ENCODE results near the gene NEK10. TPM values are rescaled to one million over a fixed set of nuclear protein-coding genes. Genes with fewer than 3 reads are reported as not detected.

Gene NEK10
- polyA plus RNA-seq, 2 of the 4 experiments (the other 2 are of a cell fraction): 1.7 to 2.9 TPM

- FAIRE-seq (no peak), ATAC-seq (no peak), DNase-seq (ENCODE audit: low read depth in 1 of 2, low spot score in 1 of 2) (no peak)
- peak overlapping the region; percentile 38 for H3K4me2 ChIP-seq
- WGBS (ENCODE audit: missing lambda C conversion rate): 78% methylated on average over 1 of the region's 1 CpG
- H3K4me1 ChIP-seq: peaks cover 30% of the 10 kb centered on the region
- no peaks in the 10 kb centered on the region for H3K9me3 ChIP-seq
- ChIA-PET POLR2A (no interaction called here), CTCF (interaction anchor here (1.0 to 3.4 kb wide), 3 partner anchors 14 to 83 kb away, joined by 3 to 15 read pairs (median 3); no protein-coding TSS in a partner anchor)
- no peak overlapping the region; a peak in 2 of 6 replicates for H3K27ac ChIP-seq
- no peak for TF ChIP-seq NPAS2 (CRISPR knock-in tag; IDR thresholded peaks at IDR 0.05; ENCODE audit: borderline replicate concordance)
- no peak for TF ChIP-seq HMGXB4 (CRISPR knock-in tag; IDR thresholded peaks at IDR 0.05; ENCODE audit: borderline replicate concordance)
- no peak for TF ChIP-seq NFE2L2 (conservative IDR thresholded peaks at IDR 0.05; ENCODE audit: low read length)
- TF ChIP-seq MAFK (IDR thresholded peaks at IDR 0.05; ENCODE audit: partially characterized antibody): no peak
- TF ChIP-seq POLR2AphosphoS2 (conservative IDR thresholded peaks at IDR 0.05; ENCODE audit: low read length): no peak
- TF ChIP-seq POLR2A (IDR thresholded peaks at IDR 0.05; ENCODE audit: low read length): no peak
- no peak for TF ChIP-seq E2F6 (IDR thresholded peaks at IDR 0.05; ENCODE audit: borderline replicate concordance, low read depth)
- no peak for TF ChIP-seq EP300 (IDR thresholded peaks at IDR 0.05)
- H3K4me3 ChIP-seq: no peak overlapping the region
Measured at GRCh38 chr3:27326202-27326601, 43.0 kb downstream of the NEK10 start.

- POLR2A ChIA-PET: no interaction called here
- TF ChIP-seq CBX2 (IDR thresholded peaks at IDR 0.05; ENCODE audit: borderline replicate concordance, low read depth): no peak
- TF ChIP-seq HDAC2 (IDR thresholded peaks at IDR 0.05): no peak
- ATAC-seq: peak; percentile 54 to 77; a peak in 3 of 6 replicates
- FAIRE-seq: no peak
- Histone ChIP-seq H3K9me3 (no peaks in the 10 kb centered on the region), H3K4me2 (no peak overlapping the region), H3K4me3 (no peak overlapping the region), H3K27ac (peak overlapping the region in 1 of 2 experiments; percentile 47; a peak in 3 of 6 replicates), H3K4me1 (peaks cover 30% of the 10 kb centered on the region)
- DNase-seq (ENCODE audit: low read depth in 1 of 2, low spot score in 1 of 2): peak in 1 of 2 experiments; percentile 13
- WGBS (ENCODE audit: missing lambda C conversion rate): 100% methylated on average over 1 of the region's 1 CpG
- CTCF ChIA-PET: interaction anchor here (1.0 to 3.4 kb wide), 2 partner anchors 14 to 21 kb away, joined by 3 to 15 read pairs; no protein-coding TSS in a partner anchor
Measured at GRCh38 chr3:27325419-27325818, 43.8 kb downstream of the NEK10 start.

DNA sequence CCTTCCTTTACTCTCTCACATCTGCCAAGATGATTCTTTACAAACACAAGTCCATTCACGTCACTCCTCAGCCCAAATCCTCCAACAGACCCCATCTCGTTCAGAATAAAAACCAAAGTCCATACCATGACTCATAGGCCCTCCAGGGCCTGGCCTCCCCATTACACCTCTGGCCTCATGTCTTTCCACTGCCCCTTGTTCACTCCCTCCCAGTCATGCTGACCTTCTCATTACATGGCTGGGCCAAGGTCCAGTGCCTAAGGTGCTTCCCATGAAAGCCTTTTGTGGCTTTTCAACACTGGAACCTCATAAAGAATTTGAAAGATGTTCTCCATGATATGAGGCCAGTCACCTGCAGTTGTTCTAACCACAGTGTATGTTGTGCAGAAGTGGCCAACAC lies 44.5 kb downstream of the NEK10 start:
- H3K4me3 ChIP-seq: no peak overlapping the region
- POLR2A ChIA-PET: no interaction called here
- H3K27ac ChIP-seq: 0 out of 6 replicates have a peak overlapping the region, but pooled peaks of 1 of the 2 experiments have one; percentile 5
- TF ChIP-seq SMC3 (IDR thresholded peaks at IDR 0.05) (no peak), CBX2 (IDR thresholded peaks at IDR 0.05; ENCODE audit: borderline replicate concordance, low read depth) (no peak), TP53 (CRISPR knock-in tag; IDR thresholded peaks at IDR 0.05) (no peak), JUN (IDR thresholded peaks at IDR 0.05) (no peak), PHF8 (IDR thresholded peaks at IDR 0.05; ENCODE audit: borderline replicate concordance, low read depth) (no peak), FOSL2 (IDR thresholded peaks at IDR 0.05) (no peak), FOSL2 (CRISPR knock-in tag; IDR thresholded peaks at IDR 0.05) (no peak), KDM1A (IDR thresholded peaks at IDR 0.05; ENCODE audit: low read depth) (no peak), SREBF2 (IDR thresholded peaks at IDR 0.05) (no peak), MYC (IDR thresholded peaks at IDR 0.05; ENCODE audit: borderline replicate concordance, low read length) (no peak)
- H3K4me1 ChIP-seq: peaks cover 30% of the 10 kb centered on the region
- ATAC-seq: peak in 1 of 2 experiments; percentile 61; a peak in 4 of 6 replicates
- peak in 1 of 2 experiments; percentile 36 for DNase-seq (ENCODE audit: low read depth in 1 of 2, low spot score in 1 of 2)
- CTCF ChIA-PET: interaction anchor here (0.6 to 3.4 kb wide), 3 partner anchors 13 to 432 kb away, joined by 3 to 15 read pairs (median 3); no protein-coding TSS in a partner anchor
- no peak for FAIRE-seq
- no peaks in the 10 kb centered on the region for H3K9me3 ChIP-seq
- H3K4me2 ChIP-seq: peak overlapping the region; percentile 1; the same call in 1 of the 3 replicates
- whole genome bisulfite sequencing (ENCODE audit: missing lambda C conversion rate): 26% methylated on average over 2 of the region's 2 CpGs

DNA sequence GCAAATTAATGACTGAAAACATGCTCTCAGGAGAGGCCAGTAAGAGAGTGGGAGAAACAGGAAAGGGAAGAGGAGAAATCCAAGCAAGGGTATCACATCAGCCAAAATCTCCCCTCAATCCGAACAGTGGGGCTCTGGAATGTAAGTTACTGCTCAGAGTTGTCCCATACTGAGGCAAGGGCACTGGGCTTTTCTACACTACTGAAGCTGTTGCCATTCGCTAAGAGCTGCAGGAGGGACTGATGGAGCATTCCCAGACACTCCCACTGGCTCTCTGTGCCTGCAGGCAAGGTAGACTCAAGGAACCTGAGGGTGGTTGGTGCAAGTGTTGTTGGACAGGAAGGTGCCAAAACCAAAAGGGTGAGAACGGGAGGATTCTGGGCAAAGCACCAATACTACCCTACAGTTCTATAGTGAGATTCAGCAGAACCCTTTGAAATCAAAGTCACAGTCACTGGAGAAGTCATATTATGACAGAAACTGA lies 46.1 kb downstream of the NEK10 start:
- H3K4me1 ChIP-seq: peaks cover 30% of the 10 kb centered on the region
- CTCF ChIA-PET: interaction anchor here (3.4 kb wide), 1 partner anchor 11 kb away, joined by 15 read pairs; no protein-coding TSS in a partner anchor
- H3K4me3 ChIP-seq: no peak overlapping the region
- no peak for FAIRE-seq
- no peak for DNase-seq (ENCODE audit: low read depth in 1 of 2, low spot score in 1 of 2)
- H3K4me2 ChIP-seq: no peak overlapping the region
- POLR2A ChIA-PET: no interaction called here
- ATAC-seq: no peak
- no peak for TF ChIP-seq MAFK (IDR thresholded peaks at IDR 0.05; ENCODE audit: partially characterized antibody)
- no peak for TF ChIP-seq CBX8 (IDR thresholded peaks at IDR 0.05)
- no peak for TF ChIP-seq ZSCAN20 (CRISPR knock-in tag; IDR thresholded peaks at IDR 0.05)
- H3K27ac ChIP-seq: no peak overlapping the region
- 79% methylated on average over 3 of the region's 3 CpGs for WGBS (ENCODE audit: missing lambda C conversion rate)
- no peaks in the 10 kb centered on the region for H3K9me3 ChIP-seq

All from A549 (cell line).